Neuronal stem cell (in vitro differentiated cells): Measurements from ENCODE around the gene ZBTB25. TPM values are rescaled to one million over a fixed set of nuclear protein-coding genes. Genes with fewer than 3 reads are reported as not detected.

ENCODE experiments used
- DNase-seq: peaks from one replicate; pipeline ENCODE4 v3.0.0-alpha.2; 2013; ENCODE audit warnings: low spot score
- H2AFZ ChIP-seq: one replicate; pipeline ENCODE4 v1.6.1; 2013; ENCODE audit warnings: mild to moderate bottlenecking, low read length, inconsistent platforms
- H2AK5ac ChIP-seq: 2 replicates; pipeline ENCODE4 v1.6.1; 2013; ENCODE audit warnings: low read depth, mild to moderate bottlenecking, inconsistent platforms, low read length, moderate library complexity, mixed read lengths
- H2BK120ac ChIP-seq: 2 replicates; pipeline ENCODE4 v1.6.1; 2013; ENCODE audit warnings: low read depth, mild to moderate bottlenecking, inconsistent platforms, low read length, moderate library complexity, mixed read lengths
- H2BK12ac ChIP-seq: one replicate; pipeline ENCODE4 v1.6.1; 2013; ENCODE audit warnings: low read length, inconsistent platforms
- H2BK15ac ChIP-seq: 2 replicates; pipeline ENCODE4 v1.6.1; 2013; ENCODE audit warnings: mild to moderate bottlenecking, low read length, inconsistent platforms, mixed read lengths
- H2BK5ac ChIP-seq: one replicate; pipeline ENCODE4 v1.6.1; 2013; ENCODE audit warnings: inconsistent platforms, mild to moderate bottlenecking, low read length, moderate library complexity
- H3K14ac ChIP-seq: one replicate; pipeline ENCODE4 v1.6.1; 2013; ENCODE audit warnings: low read length, inconsistent platforms
- H3K18ac ChIP-seq: 2 replicates; pipeline ENCODE4 v1.6.1; 2013; ENCODE audit warnings: low read length, inconsistent platforms
- H3K23ac ChIP-seq: 2 replicates; pipeline ENCODE4 v1.6.1; 2013; ENCODE audit warnings: low read depth, mild to moderate bottlenecking, mixed read lengths, low read length, inconsistent platforms; ENCODE audit not compliant: poor library complexity
- H3K27ac ChIP-seq: replicated peaks from 3 replicates; pipeline ENCODE4 v1.5.1; 2013; ENCODE audit warnings: low read length, inconsistent platforms
- H3K27me3 ChIP-seq, 3 experiments: 2 replicates each; pipeline ENCODE4 v1.6.1; 2013; ENCODE audit warnings: low read length in 3 of 3, mild to moderate bottlenecking in 2 of 3, inconsistent platforms in 1 of 3, low read depth in 1 of 3, mixed read lengths in 1 of 3, moderate library complexity in 1 of 3; ENCODE audit not compliant: control insufficient read depth in 3 of 3, insufficient read depth in 3 of 3
- H3K36me3 ChIP-seq, 2 donors: replicated peaks in 1 of 2; 2 replicates each; pipeline ENCODE4 v1.6.1; 2013; ENCODE audit warnings: low read length in 2 of 2; ENCODE audit not compliant: control insufficient read depth in 2 of 2, insufficient read depth in 2 of 2
- H3K4ac ChIP-seq: 2 replicates; pipeline ENCODE4 v1.6.1; 2013; ENCODE audit warnings: inconsistent platforms, mild to moderate bottlenecking, low read length, moderate library complexity
- H3K4me1 ChIP-seq, 2 donors: 1 replicate in 1 of 2; 2 replicates in 1 of 2; pipeline ENCODE4 v1.6.1; 2013; ENCODE audit warnings: low read length in 2 of 2, low read depth in 1 of 2; ENCODE audit not compliant: control insufficient read depth in 2 of 2, insufficient read depth in 1 of 2
- H3K4me2 ChIP-seq: one replicate; pipeline ENCODE4 v1.6.1; 2013; ENCODE audit warnings: mild to moderate bottlenecking, low read length, inconsistent platforms; ENCODE audit not compliant: insufficient read depth, poor library complexity, severe bottlenecking
- H3K4me3 ChIP-seq, 2 donors: 2 replicates each; pipeline ENCODE4 v1.5.1; 2013; ENCODE audit warnings: low read length in 2 of 2, mild to moderate bottlenecking in 2 of 2, inconsistent platforms in 1 of 2, moderate library complexity in 1 of 2
- H3K79me1 ChIP-seq: one replicate; pipeline ENCODE4 v1.6.1; 2013; ENCODE audit warnings: low read depth, mild to moderate bottlenecking, inconsistent platforms, low read length, moderate library complexity
- H3K9ac ChIP-seq: one replicate; pipeline ENCODE4 v1.6.1; 2013; ENCODE audit warnings: mild to moderate bottlenecking, low read depth, low read length, inconsistent platforms; ENCODE audit not compliant: poor library complexity
- H3K9me3 ChIP-seq, 2 donors: replicated peaks in 1 of 2; 2 replicates each; pipeline versions ENCODE3 to v1.6.1; 2013; ENCODE audit warnings: low read length in 2 of 2, mild to moderate bottlenecking in 2 of 2, inconsistent platforms in 1 of 2, low read depth in 1 of 2, mixed read lengths in 1 of 2, moderate library complexity in 1 of 2; ENCODE audit not compliant: control insufficient read depth in 2 of 2, insufficient read depth in 1 of 2
- H4K8ac ChIP-seq: one replicate; pipeline ENCODE4 v1.6.1; 2013; ENCODE audit warnings: low read depth, mild to moderate bottlenecking, inconsistent platforms, low read length, moderate library complexity
- H4K91ac ChIP-seq: one replicate; pipeline ENCODE4 v1.6.1; 2013; ENCODE audit warnings: low read length, low read depth, mild to moderate bottlenecking, inconsistent platforms; ENCODE audit not compliant: poor library complexity
- WGBS, 2 donors: extraction: QIAGEN DNeasy Blood & Tissue Kit; methylation state at CpG; one replicate each; pipeline ENCODE4 v1.1.7; 2013; ENCODE audit warnings: missing lambda C conversion rate in 2 of 2, mixed read lengths in 1 of 2; ENCODE audit not compliant: insufficient read length in 2 of 2, insufficient replicate concordance in 1 of 2; ENCODE audit errors: extremely low coverage in 2 of 2; 5-methylcytosine and 5-hydroxymethylcytosine counted together
- polyA plus RNA-seq, 2 experiments: library from polyadenylated mRNA; stranded (reverse); fragments of 200-250 nt; gene quantifications; one replicate each; pipeline ENCODE4 v1.2.3, GENCODE V29; 2013

Gene ZBTB25
- polyA plus RNA-seq (2013, experiment 1 of 2) = 6.9 TPM
- 6.2 TPM for polyA plus RNA-seq (2013, experiment 2 of 2)

- peak within 1 kb of the TSS; percentile 99 for H3K23ac ChIP-seq
- peak; percentile 93 for DNase-seq
- peak within 1 kb of the TSS; percentile 100 for H2BK5ac ChIP-seq
- peak within 1 kb of the TSS; percentile 43 for H2AK5ac ChIP-seq
- peaks cover 0 to 9% of the 10 kb centered on the region in 2 donors for H3K36me3 ChIP-seq
- peak within 1 kb of the TSS; percentile 99 for H4K91ac ChIP-seq
- peak within 1 kb of the TSS; percentile 93 for H3K9ac ChIP-seq
- no CpG with 5 or more reads among the region's 87 CpGs for WGBS, 2 donors
- peak within 1 kb of the TSS; percentile 86 for H2BK15ac ChIP-seq
- peaks cover 9 to 23% of the 10 kb centered on the region in 2 donors for H3K4me1 ChIP-seq
- peak within 1 kb of the TSS; percentile 98 for H2AFZ ChIP-seq
- H3K27me3 ChIP-seq = no peaks in the 10 kb centered on the region
- H3K4me2 ChIP-seq = peak within 1 kb of the TSS; percentile 90
- H4K8ac ChIP-seq = no peak within 1 kb of the TSS
- H2BK120ac ChIP-seq = peak within 1 kb of the TSS; percentile 99
- no peaks in the 10 kb centered on the region for H3K9me3 ChIP-seq
- H2BK12ac ChIP-seq = peak within 1 kb of the TSS; percentile 93
- peak within 1 kb of the TSS; percentile 97 for H3K4ac ChIP-seq
- H3K79me1 ChIP-seq = no peaks in the 10 kb centered on the region
- H3K18ac ChIP-seq = peak within 1 kb of the TSS; percentile 100
- peak within 1 kb of the TSS; percentile 96 to 98 for H3K4me3 ChIP-seq
- peak within 1 kb of the TSS; percentile 99 for H3K27ac ChIP-seq
- H3K14ac ChIP-seq = peak within 1 kb of the TSS; percentile 94
Measured at GRCh38 chr14:64503434-64504309, at the start of gene ZBTB25. Gene ZBTB25 (minus strand): TSS chr14:64503838. CDS start chr14:64490533, 13,305 bp downstream.

- Histone ChIP-seq H2BK120ac (no peak overlapping the region), H3K9ac (no peak overlapping the region), H4K8ac (no peak overlapping the region), H3K27ac (no peak overlapping the region), H3K4me1 (peaks cover 0 to 3% of the 10 kb centered on the region in 2 donors), H2AFZ (no peak overlapping the region), H3K36me3 (no peaks in the 10 kb centered on the region), H3K23ac (no peak overlapping the region), H3K4ac (no peak overlapping the region), H3K14ac (no peak overlapping the region), H3K9me3 (no peaks in the 10 kb centered on the region), H3K18ac (no peak overlapping the region), H3K27me3 (peaks cover 0 to 40% (median 25%) of the 10 kb centered on the region in 3 experiments), H2BK12ac (no peak overlapping the region), H2BK5ac (no peak overlapping the region), H2BK15ac (no peak overlapping the region), H4K91ac (no peak overlapping the region), H3K4me3 (no peak overlapping the region), H2AK5ac (no peak overlapping the region), H3K4me2 (no peak overlapping the region), H3K79me1 (no peaks in the 10 kb centered on the region)
- no peak for DNase-seq
- no CpG with 5 or more reads among the region's 7 CpGs for WGBS, 2 donors
Measured at GRCh38 chr14:64550621-64551333, 47.1 kb upstream of the ZBTB25 start.

GRCh38 chr14:64549791-64550620, 46.4 kb upstream of the ZBTB25 start, which contains the start of gene PPP1R36:
Gene PPP1R36 (plus strand): TSS chr14:64549961. CDS start chr14:64549998, 37 bp downstream.
- no peak within 1 kb of the TSS for H3K14ac ChIP-seq
- H3K4me1 ChIP-seq = peaks cover 0 to 3% of the 10 kb centered on the region in 2 donors
- no peak within 1 kb of the TSS for H2BK12ac ChIP-seq
- H3K9ac ChIP-seq = peak within 1 kb of the TSS; percentile 75
- peak within 1 kb of the TSS; percentile 36 to 82 for H3K4me3 ChIP-seq
- no CpG with 5 or more reads among the region's 54 CpGs for WGBS, 2 donors
- no peak within 1 kb of the TSS for H2BK120ac ChIP-seq
- DNase-seq = no peak
- no peaks in the 10 kb centered on the region for H3K9me3 ChIP-seq
- H2AFZ ChIP-seq = peak within 1 kb of the TSS; percentile 82
- no peak within 1 kb of the TSS for H2AK5ac ChIP-seq
- no peak within 1 kb of the TSS for H2BK5ac ChIP-seq
- H3K36me3 ChIP-seq = no peaks in the 10 kb centered on the region
- H4K8ac ChIP-seq = no peak within 1 kb of the TSS
- peak within 1 kb of the TSS; percentile 67 for H3K4me2 ChIP-seq
- peak within 1 kb of the TSS; percentile 20 for H3K23ac ChIP-seq
- H4K91ac ChIP-seq = no peak within 1 kb of the TSS
- H3K18ac ChIP-seq = peak within 1 kb of the TSS; percentile 62
- H3K4ac ChIP-seq = no peak within 1 kb of the TSS
- H3K79me1 ChIP-seq = no peaks in the 10 kb centered on the region
- no peak within 1 kb of the TSS for H3K27ac ChIP-seq
- H2BK15ac ChIP-seq = no peak within 1 kb of the TSS
- H3K27me3 ChIP-seq = peaks cover 0 to 40% (median 25%) of the 10 kb centered on the region in 3 experiments
